ENCODE measurements around the gene ARHGAP8.
"Not testable (repeated sequence)": the region's sequence is repeated elsewhere in the genome, so short reads cannot be mapped to it uniquely, and the experiment has no call there.

The ARHGAP8 gene

GRCh38 chr22:44889255-44889878 is 137.0 kb downstream of the ARHGAP8 start:
- Mint-ChIP-seq H3K9me3 (ENCODE audit: low read depth) (no peaks in the 10 kb centered on the region), H3K27me3 (peaks cover 2% of the 10 kb centered on the region), H3K4me1 (ENCODE audit: low read depth) (no peaks in the 10 kb centered on the region), H3K4me3 (no peak overlapping the region), H3K27ac (no peak overlapping the region), H3K36me3 (no peaks in the 10 kb centered on the region)

DNA sequence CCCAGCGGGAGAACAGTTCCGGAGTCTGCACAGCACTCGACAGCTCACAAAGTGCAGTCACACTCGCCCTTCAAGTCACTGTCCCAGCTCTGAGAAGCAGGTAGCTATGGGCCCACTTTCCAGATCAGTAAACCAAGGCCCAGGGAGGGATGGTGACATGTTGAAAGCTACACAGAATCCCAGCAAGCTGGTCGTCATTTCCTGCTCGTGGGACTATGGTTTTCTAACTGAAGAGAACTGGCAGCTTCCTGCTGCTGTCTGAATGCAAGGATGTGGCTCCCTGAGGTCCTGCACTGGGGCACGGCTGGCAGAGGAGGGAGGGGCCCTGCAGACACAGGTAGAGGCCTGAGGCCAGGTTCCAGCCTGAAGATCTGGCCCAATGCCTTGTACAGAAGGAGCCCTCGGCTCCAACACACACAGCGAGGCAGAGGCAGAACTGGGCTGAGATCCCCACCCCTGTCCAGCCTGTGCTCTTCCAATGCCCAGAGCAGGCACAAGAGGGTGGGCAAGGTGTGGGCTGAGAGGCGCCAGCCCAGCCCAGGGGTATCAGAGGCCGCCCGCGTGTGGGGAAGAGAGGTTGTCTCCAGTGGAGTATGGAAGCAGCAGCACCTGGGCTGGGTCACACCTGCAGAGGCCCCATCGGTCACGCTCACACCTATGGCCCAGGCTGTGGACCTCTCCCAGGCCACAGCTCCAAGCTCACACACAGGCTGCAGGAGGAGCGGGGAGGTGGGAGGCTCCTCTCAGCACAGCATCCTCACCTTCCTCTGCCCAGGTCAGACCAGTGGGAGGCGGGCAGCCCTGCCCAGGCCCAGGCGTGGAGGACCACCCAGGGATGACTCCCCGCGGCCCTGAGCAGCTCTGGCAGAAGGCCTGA is 138.3 kb downstream of the ARHGAP8 start:
- no peaks in the 10 kb centered on the region for H3K36me3 Mint-ChIP-seq

GRCh38 chr22:44891293-44891747 is 138.9 kb downstream of the ARHGAP8 start:
- no peaks in the 10 kb centered on the region for H3K36me3 Mint-ChIP-seq
- H3K27me3 Mint-ChIP-seq = peaks cover 2% of the 10 kb centered on the region
- H3K4me3 Mint-ChIP-seq = no peak overlapping the region
- H3K27ac Mint-ChIP-seq = no peak overlapping the region
- no peaks in the 10 kb centered on the region for H3K4me1 Mint-ChIP-seq (ENCODE audit: low read depth)
- no peaks in the 10 kb centered on the region for H3K9me3 Mint-ChIP-seq (ENCODE audit: low read depth)

More for the DNA sequence above, 138.3 kb downstream of the ARHGAP8 start:
- Mint-ChIP-seq H3K4me3 (no peak overlapping the region), H3K9me3 (ENCODE audit: low read depth) (no peaks in the 10 kb centered on the region), H3K4me1 (ENCODE audit: low read depth) (no peaks in the 10 kb centered on the region), H3K27me3 (peaks cover 2% of the 10 kb centered on the region), H3K27ac (no peak overlapping the region)

- Mint-ChIP-seq H3K9me3 (ENCODE audit: low read depth) (no peaks in the 10 kb centered on the region), H3K27ac (no peak overlapping the region), H3K4me1 (ENCODE audit: low read depth) (no peaks in the 10 kb centered on the region), H3K4me3 (no peak overlapping the region), H3K27me3 (peaks cover 2% of the 10 kb centered on the region), H3K36me3 (no peaks in the 10 kb centered on the region)
Observed at GRCh38 chr22:44891791-44892190, 139.4 kb downstream of the ARHGAP8 start.

GRCh38 chr22:44892243-44892642 is 139.9 kb downstream of the ARHGAP8 start:
- Mint-ChIP-seq H3K27ac (no peak overlapping the region), H3K27me3 (peaks cover 2% of the 10 kb centered on the region), H3K4me3 (no peak overlapping the region), H3K4me1 (ENCODE audit: low read depth) (no peaks in the 10 kb centered on the region), H3K36me3 (no peaks in the 10 kb centered on the region), H3K9me3 (ENCODE audit: low read depth) (no peaks in the 10 kb centered on the region)

GRCh38 chr22:44892803-44893730 is 140.7 kb downstream of the ARHGAP8 start:
- peaks cover 2% of the 10 kb centered on the region for H3K27me3 Mint-ChIP-seq
- H3K4me3 Mint-ChIP-seq = no peak overlapping the region
- H3K27ac Mint-ChIP-seq = no peak overlapping the region
- H3K36me3 Mint-ChIP-seq = no peaks in the 10 kb centered on the region
- no peaks in the 10 kb centered on the region for H3K9me3 Mint-ChIP-seq (ENCODE audit: low read depth)
- no peaks in the 10 kb centered on the region for H3K4me1 Mint-ChIP-seq (ENCODE audit: low read depth)

- H3K9me3 Mint-ChIP-seq (ENCODE audit: low read depth) = no peaks in the 10 kb centered on the region
- no peaks in the 10 kb centered on the region for H3K36me3 Mint-ChIP-seq
- no peak overlapping the region for H3K4me3 Mint-ChIP-seq
- no peak overlapping the region for H3K27ac Mint-ChIP-seq
- peaks cover 2% of the 10 kb centered on the region for H3K27me3 Mint-ChIP-seq
- no peaks in the 10 kb centered on the region for H3K4me1 Mint-ChIP-seq (ENCODE audit: low read depth)
Observed at GRCh38 chr22:44893731-44894080, 141.3 kb downstream of the ARHGAP8 start.

GRCh38 chr22:44894321-44894720 is 141.9 kb downstream of the ARHGAP8 start:
- no peaks in the 10 kb centered on the region for H3K4me1 Mint-ChIP-seq (ENCODE audit: low read depth)
- no peak overlapping the region for H3K4me3 Mint-ChIP-seq
- no peak overlapping the region for H3K27ac Mint-ChIP-seq
- H3K27me3 Mint-ChIP-seq = peaks cover 2% of the 10 kb centered on the region
- H3K36me3 Mint-ChIP-seq = no peaks in the 10 kb centered on the region
- no peaks in the 10 kb centered on the region for H3K9me3 Mint-ChIP-seq (ENCODE audit: low read depth)

- Mint-ChIP-seq H3K4me3 (no peak overlapping the region), H3K27me3 (peaks cover 2% of the 10 kb centered on the region), H3K27ac (no peak overlapping the region), H3K36me3 (no peaks in the 10 kb centered on the region), H3K9me3 (ENCODE audit: low read depth) (no peaks in the 10 kb centered on the region), H3K4me1 (ENCODE audit: low read depth) (no peaks in the 10 kb centered on the region)
Observed at GRCh38 chr22:44894782-44895181, 142.4 kb downstream of the ARHGAP8 start.

DNA sequence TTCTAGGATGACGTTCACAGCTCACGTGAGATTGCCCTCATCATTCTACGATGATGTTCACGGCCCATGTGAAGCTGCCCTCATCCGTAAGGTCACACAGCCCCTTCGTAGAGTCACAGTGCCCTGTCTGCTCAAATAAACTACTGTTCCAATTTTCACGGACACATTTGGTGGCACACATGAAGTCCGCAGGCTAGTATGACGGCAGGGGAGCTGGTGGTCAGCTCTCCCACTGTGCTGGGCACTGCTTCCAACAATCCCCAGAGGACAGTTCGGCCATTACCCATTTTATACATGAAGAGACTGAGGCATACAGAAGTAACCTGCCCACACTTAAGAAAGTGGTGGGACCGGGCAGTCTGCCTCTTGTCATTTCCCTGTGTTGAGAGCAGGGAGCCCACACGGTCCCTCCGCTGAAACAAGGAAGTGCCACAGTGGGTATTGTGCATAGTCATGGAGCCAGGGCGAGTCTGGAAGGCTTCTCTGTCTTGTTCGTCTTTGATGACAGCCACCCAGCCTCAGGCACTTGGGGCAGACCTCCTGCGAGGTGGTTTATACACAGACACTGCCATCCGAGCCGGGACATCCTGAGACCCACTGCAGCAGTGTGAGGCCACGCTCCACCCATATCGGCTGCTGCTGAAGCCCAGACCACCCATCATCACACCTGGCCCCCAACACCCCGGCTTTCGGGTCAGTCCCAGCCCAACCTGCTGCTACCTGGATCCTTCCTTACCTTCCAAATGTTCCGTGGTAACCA is 143.1 kb downstream of the ARHGAP8 start:
- no peaks in the 10 kb centered on the region for H3K9me3 Mint-ChIP-seq (ENCODE audit: low read depth)
- no peaks in the 10 kb centered on the region for H3K36me3 Mint-ChIP-seq
- H3K27ac Mint-ChIP-seq = no peak overlapping the region
- no peaks in the 10 kb centered on the region for H3K4me1 Mint-ChIP-seq (ENCODE audit: low read depth)
- H3K27me3 Mint-ChIP-seq = peaks cover 2% of the 10 kb centered on the region
- no peak overlapping the region for H3K4me3 Mint-ChIP-seq

GRCh38 chr22:44898236-44898635 is 145.9 kb downstream of the ARHGAP8 start:
- no peaks in the 10 kb centered on the region for H3K4me1 Mint-ChIP-seq (ENCODE audit: low read depth)
- no peak overlapping the region for H3K27ac Mint-ChIP-seq
- H3K27me3 Mint-ChIP-seq = peaks cover 9% of the 10 kb centered on the region
- H3K4me3 Mint-ChIP-seq = no peak overlapping the region
- H3K36me3 Mint-ChIP-seq = no peaks in the 10 kb centered on the region
- peaks cover 5% of the 10 kb centered on the region for H3K9me3 Mint-ChIP-seq (ENCODE audit: low read depth)

GRCh38 chr22:44901301-44901700 is 148.9 kb downstream of the ARHGAP8 start:
- Mint-ChIP-seq H3K9me3 (ENCODE audit: low read depth) (peaks cover 5% of the 10 kb centered on the region), H3K36me3 (no peaks in the 10 kb centered on the region), H3K4me3 (no peak overlapping the region), H3K27me3 (peaks cover 12% of the 10 kb centered on the region), H3K27ac (no peak overlapping the region), H3K4me1 (ENCODE audit: low read depth) (no peaks in the 10 kb centered on the region)

GRCh38 chr22:44903164-44903563 is 150.8 kb downstream of the ARHGAP8 start:
- H3K27me3 Mint-ChIP-seq = peaks cover 15% of the 10 kb centered on the region
- not testable (repeated sequence) for H3K4me1 Mint-ChIP-seq (ENCODE audit: low read depth); H3K4me3 Mint-ChIP-seq; H3K36me3 Mint-ChIP-seq; H3K9me3 Mint-ChIP-seq (ENCODE audit: low read depth); H3K27ac Mint-ChIP-seq

DNA sequence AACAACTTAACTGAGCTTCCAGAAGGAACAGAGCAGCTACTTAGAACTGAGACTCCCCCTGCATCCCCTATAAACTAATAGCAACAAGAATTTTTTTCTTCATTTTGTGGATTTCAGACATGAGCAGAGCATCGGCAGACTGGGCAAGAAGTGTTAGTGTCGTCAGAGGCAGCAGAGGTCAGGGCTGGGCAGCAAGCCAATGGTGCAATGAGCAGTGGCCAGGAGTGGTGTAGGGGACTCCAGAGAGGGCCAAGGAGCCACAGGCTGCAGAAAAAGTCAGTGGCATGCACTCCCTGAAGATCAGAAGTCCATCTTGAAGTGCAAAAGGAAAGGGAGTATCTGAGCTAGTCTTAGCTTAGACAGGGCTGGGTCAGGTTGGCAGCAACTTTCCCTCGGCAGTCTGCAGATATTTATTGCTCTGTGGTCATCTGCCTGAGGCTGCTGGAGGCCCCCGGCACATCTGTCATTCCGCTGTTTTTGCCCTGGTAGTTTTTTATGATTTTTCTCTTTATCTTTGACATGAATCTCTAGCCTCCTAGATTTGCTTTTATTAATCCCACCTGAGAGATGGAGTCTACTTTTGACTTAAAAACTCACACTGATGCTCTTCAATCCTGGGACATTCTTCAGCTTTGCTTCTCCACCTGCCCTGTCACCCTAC is 152.2 kb downstream of the ARHGAP8 start:
- H3K4me3 Mint-ChIP-seq, H3K27ac Mint-ChIP-seq: not testable (repeated sequence)
- H3K27me3 Mint-ChIP-seq = peaks cover 15% of the 10 kb centered on the region

More for the DNA sequence above, 152.2 kb downstream of the ARHGAP8 start:
- H3K4me1 Mint-ChIP-seq (ENCODE audit: low read depth); H3K9me3 Mint-ChIP-seq (ENCODE audit: low read depth); H3K36me3 Mint-ChIP-seq: not testable (repeated sequence)

Data from activated naive CD8-positive, alpha-beta T cell (primary cell).